ENCODE results near the gene TTYH2. TPM values are rescaled to one million over a fixed set of nuclear protein-coding genes. Genes with fewer than 3 reads are reported as not detected.

TTYH2 gene
- total RNA-seq, 1 experiment from 2014 or later, result 5.4 TPM

DNA sequence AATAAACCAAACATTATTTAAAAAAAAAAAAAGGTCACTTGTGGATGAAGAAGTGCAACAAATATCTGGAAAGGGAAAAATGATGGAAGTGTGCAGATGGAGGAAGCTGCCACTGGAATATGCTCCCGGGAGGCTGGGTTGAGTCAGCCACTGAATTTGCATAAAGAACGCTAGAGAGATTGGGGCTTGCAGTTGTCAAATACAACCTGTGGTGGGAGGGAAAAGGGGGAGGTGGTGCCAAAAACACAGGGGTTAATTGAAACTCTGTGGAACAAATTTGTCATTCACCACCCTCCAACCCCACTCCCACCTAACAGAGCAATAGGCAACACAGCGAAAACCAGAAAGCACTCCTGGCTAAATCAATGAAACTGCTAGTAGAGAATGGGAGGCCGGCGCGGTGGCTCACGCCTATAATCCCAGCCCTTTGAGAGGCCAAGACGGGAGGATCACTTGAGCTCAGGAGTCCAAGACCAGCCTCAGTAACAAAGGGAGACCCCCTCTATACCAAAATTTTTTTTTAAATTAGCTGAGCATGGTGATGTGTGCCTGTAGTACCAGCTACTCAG is 47.5 kb upstream of the TTYH2 start:
- H3K4me3 ChIP-seq (ENCODE audit: low read depth, low read length), result no peak overlapping the region
- Mint-ChIP-seq H3K9me3 (ENCODE audit: unreplicated experiment) (no peaks in the 10 kb centered on the region), H3K4me3 (ENCODE audit: unreplicated experiment) (no peak overlapping the region), H3K36me3 (ENCODE audit: insufficient read depth, unreplicated experiment) (no peaks in the 10 kb centered on the region), H3K4me1 (ENCODE audit: low read depth, unreplicated experiment) (no peaks in the 10 kb centered on the region), H3K27ac (ENCODE audit: unreplicated experiment) (no peak overlapping the region), H3K27me3 (ENCODE audit: insufficient read depth, unreplicated experiment) (peaks cover 17% of the 10 kb centered on the region)
- intact Hi-C loops (cut with micrococcal nuclease; ENCODE audit: unreplicated experiment), result no loop called here
- ChIA-PET POLR2A (no interaction called here), CTCF (no interaction called here)
- TF ChIP-seq, protein P1, sequence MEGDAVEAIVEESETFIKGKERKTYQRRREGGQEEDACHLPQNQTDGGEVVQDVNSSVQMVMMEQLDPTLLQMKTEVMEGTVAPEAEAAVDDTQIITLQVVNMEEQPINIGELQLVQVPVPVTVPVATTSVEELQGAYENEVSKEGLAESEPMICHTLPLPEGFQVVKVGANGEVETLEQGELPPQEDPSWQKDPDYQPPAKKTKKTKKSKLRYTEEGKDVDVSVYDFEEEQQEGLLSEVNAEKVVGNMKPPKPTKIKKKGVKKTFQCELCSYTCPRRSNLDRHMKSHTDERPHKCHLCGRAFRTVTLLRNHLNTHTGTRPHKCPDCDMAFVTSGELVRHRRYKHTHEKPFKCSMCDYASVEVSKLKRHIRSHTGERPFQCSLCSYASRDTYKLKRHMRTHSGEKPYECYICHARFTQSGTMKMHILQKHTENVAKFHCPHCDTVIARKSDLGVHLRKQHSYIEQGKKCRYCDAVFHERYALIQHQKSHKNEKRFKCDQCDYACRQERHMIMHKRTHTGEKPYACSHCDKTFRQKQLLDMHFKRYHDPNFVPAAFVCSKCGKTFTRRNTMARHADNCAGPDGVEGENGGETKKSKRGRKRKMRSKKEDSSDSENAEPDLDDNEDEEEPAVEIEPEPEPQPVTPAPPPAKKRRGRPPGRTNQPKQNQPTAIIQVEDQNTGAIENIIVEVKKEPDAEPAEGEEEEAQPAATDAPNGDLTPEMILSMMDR (IDR thresholded peaks at IDR 0.05; ENCODE audit: insufficient read depth in 1 of 2, low read depth in 1 of 2, low read length in 1 of 2, severe bottlenecking in 1 of 2, unreplicated experiment in 1 of 2), result no peak
- H3K9me3 ChIP-seq, result no peaks in the 10 kb centered on the region
- H3K36me3 ChIP-seq (ENCODE audit: control insufficient read depth, insufficient read depth, low read length), result no peaks in the 10 kb centered on the region
- H3K27me3 ChIP-seq (replicated peaks; ENCODE audit: control insufficient read depth, insufficient read depth, low read length), result no peaks in the 10 kb centered on the region
- no peaks in the 10 kb centered on the region for H3K4me1 ChIP-seq
- BruUV-seq (replicated peaks), result no TSS peak
- DNase-seq, result no peak

DNA sequence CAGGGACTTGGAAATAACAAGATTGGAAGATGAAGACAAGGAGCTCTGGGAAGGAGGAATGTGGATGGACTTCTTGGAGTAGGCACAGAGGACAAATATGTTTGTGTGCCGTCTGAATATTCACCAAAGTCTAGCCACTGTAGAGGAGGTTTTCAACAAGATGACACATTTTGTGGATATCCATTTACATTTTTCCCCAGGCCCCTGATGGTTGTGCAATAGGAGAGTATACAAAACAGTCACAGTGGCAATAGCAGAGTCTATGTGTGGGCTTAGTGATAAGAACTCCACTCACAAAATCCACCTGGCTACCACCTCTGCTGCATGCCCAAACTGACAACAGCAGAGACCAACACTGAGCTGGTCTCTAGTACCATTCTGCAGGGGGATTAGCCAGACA is 42.4 kb upstream of the TTYH2 start:
- CTCF ChIA-PET, result no interaction called here
- Histone ChIP-seq H3K36me3 (ENCODE audit: control insufficient read depth, insufficient read depth, low read length) (no peaks in the 10 kb centered on the region), H3K27me3 (replicated peaks; ENCODE audit: control insufficient read depth, insufficient read depth, low read length) (no peaks in the 10 kb centered on the region; the same call in none of the 2 replicates), H3K9me3 (no peaks in the 10 kb centered on the region), H3K4me3 (ENCODE audit: low read depth, low read length) (no peak overlapping the region), H3K4me1 (no peaks in the 10 kb centered on the region)
- peaks cover 29% of the 10 kb centered on the region for H3K27me3 Mint-ChIP-seq (ENCODE audit: insufficient read depth, unreplicated experiment)
- intact Hi-C loops (cut with micrococcal nuclease; ENCODE audit: unreplicated experiment), result loop anchor here (10.0 kb wide), 1 partner anchor 456 kb away; no protein-coding TSS in a partner anchor
- no peaks in the 10 kb centered on the region for H3K36me3 Mint-ChIP-seq (ENCODE audit: insufficient read depth, unreplicated experiment)
- TF ChIP-seq, protein P1 (IDR thresholded peaks at IDR 0.05; ENCODE audit: insufficient read depth in 1 of 2, low read depth in 1 of 2, low read length in 1 of 2, severe bottlenecking in 1 of 2, unreplicated experiment in 1 of 2), result no peak
- H3K4me1 Mint-ChIP-seq (ENCODE audit: low read depth, unreplicated experiment), result no peaks in the 10 kb centered on the region
- DNase-seq, result no peak
- no peak overlapping the region for H3K4me3 Mint-ChIP-seq (ENCODE audit: unreplicated experiment)
- H3K9me3 Mint-ChIP-seq (ENCODE audit: unreplicated experiment), result no peaks in the 10 kb centered on the region
- POLR2A ChIA-PET, result no interaction called here
- BruUV-seq (replicated peaks), result no TSS peak
- H3K27ac Mint-ChIP-seq (ENCODE audit: unreplicated experiment), result no peak overlapping the region

DNA sequence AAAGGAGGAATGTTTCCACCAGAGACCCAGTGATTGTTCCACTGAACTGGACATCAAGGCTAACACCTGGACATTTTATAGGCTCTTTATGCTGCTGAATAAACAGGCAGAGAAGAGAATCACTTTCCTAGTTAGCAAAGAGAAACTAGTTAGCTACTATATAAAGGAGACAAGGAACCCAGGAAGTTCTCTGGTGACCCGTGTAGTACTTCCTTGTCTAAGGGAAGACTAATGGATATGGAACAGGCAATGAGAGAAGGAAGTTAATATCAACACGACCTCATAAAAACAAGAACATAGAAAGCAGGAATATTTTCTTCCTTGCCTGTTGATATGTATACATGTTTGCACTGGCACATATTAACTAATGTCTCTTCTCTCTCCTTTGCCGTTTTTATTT is 40.7 kb upstream of the TTYH2 start:
- DNase-seq, result no peak
- Mint-ChIP-seq H3K27me3 (ENCODE audit: insufficient read depth, unreplicated experiment) (peaks cover 33% of the 10 kb centered on the region), H3K36me3 (ENCODE audit: insufficient read depth, unreplicated experiment) (peaks cover 4% of the 10 kb centered on the region), H3K9me3 (ENCODE audit: unreplicated experiment) (no peaks in the 10 kb centered on the region), H3K4me3 (ENCODE audit: unreplicated experiment) (no peak overlapping the region), H3K27ac (ENCODE audit: unreplicated experiment) (no peak overlapping the region), H3K4me1 (ENCODE audit: low read depth, unreplicated experiment) (no peaks in the 10 kb centered on the region)
- Histone ChIP-seq H3K36me3 (ENCODE audit: control insufficient read depth, insufficient read depth, low read length) (no peaks in the 10 kb centered on the region), H3K27me3 (replicated peaks; ENCODE audit: control insufficient read depth, insufficient read depth, low read length) (no peaks in the 10 kb centered on the region; the same call in none of the 2 replicates), H3K4me3 (ENCODE audit: low read depth, low read length) (no peak overlapping the region), H3K4me1 (no peaks in the 10 kb centered on the region), H3K9me3 (no peaks in the 10 kb centered on the region)
- TF ChIP-seq, protein P1 (IDR thresholded peaks at IDR 0.05; ENCODE audit: insufficient read depth in 1 of 2, low read depth in 1 of 2, low read length in 1 of 2, severe bottlenecking in 1 of 2, unreplicated experiment in 1 of 2), result no peak
- ChIA-PET POLR2A (no interaction called here), CTCF (interaction anchor here (0.7 kb wide), 1 partner anchor 80 kb away, joined by 7 read pairs; no protein-coding TSS in a partner anchor)
- intact Hi-C loops (cut with micrococcal nuclease; ENCODE audit: unreplicated experiment), result loop anchor here (10.0 kb wide), 1 partner anchor 458 kb away; no protein-coding TSS in a partner anchor
- BruUV-seq (replicated peaks), result no TSS peak
